ENCODE results near the gene DONSON. TPM values are rescaled to one million over a fixed set of nuclear protein-coding genes. Genes with fewer than 3 reads are reported as not detected.

DONSON gene
- total and polyA plus RNA-seq, 2 of the 8 experiments (the other 6 are each of a cell fraction or from before 2014, with no cell fraction given): 21.9 to 32.5 TPM

DNA sequence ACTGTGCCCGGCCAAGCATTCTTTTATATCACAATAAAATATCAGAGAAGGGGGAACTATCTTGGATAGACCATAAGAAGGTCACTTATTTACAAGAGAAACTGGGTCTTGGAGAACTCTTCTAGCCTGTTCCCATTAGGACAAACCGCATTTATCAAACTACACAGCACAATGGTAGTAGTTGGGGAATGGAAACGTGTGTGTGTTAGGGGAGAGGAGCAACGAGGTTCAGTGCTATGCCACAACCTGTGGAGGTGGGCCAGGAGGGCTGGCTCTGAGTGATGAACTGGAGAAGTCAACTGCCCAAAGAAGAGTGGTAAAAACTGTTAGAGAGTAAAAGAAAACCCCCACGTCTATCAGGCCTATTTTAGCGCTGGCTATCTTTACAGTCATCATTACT lies 1.6 kb downstream of the DONSON start:
- no peak overlapping the region for H2BK5ac ChIP-seq (ENCODE audit: low read depth, low read length)
- peaks cover 2 to 27% (median 3%) of the 10 kb centered on the region in 4 experiments; a peak in 4 of 8 replicates for H3K36me3 ChIP-seq (ENCODE audit: control insufficient read depth in 2 of 4, insufficient read depth in 4 of 4, low read length in 3 of 4)
- ChIA-PET CTCF (ENCODE audit: partially characterized antibody) (no interaction called here), POLR2A (ENCODE audit: partially characterized antibody) (no interaction called here)
- FAIRE-seq: no peak
- H4K8ac ChIP-seq (ENCODE audit: extremely low read depth, insufficient read depth, low read length): no peak overlapping the region
- H2BK20ac ChIP-seq (ENCODE audit: low read length): no peak overlapping the region
- no peak overlapping the region for H2AFZ ChIP-seq (ENCODE audit: low read length)
- no peaks in the 10 kb centered on the region for H3K9me3 ChIP-seq (ENCODE audit: insufficient read depth in 2 of 2, low read depth in 1 of 2, low read length in 1 of 2)
- H3K14ac ChIP-seq (ENCODE audit: insufficient read length): no peak overlapping the region
- H2BK15ac ChIP-seq (ENCODE audit: low read length): no peak overlapping the region
- H3K4me2 ChIP-seq (ENCODE audit: insufficient read depth in 1 of 2, low read depth in 2 of 2, low read length in 2 of 2): peak overlapping the region; percentile 81 to 83; a peak in 3 of 4 replicates
- H3K56ac ChIP-seq (replicated peaks; ENCODE audit: insufficient read length, low read depth, low read length): no peak overlapping the region
- H4K5ac ChIP-seq (ENCODE audit: insufficient read length, low read depth, low read length): no peak overlapping the region
- H3K4ac ChIP-seq (replicated peaks; ENCODE audit: insufficient read length, low read depth, low read length): no peak overlapping the region
- no peak overlapping the region for H2AK5ac ChIP-seq (ENCODE audit: low read depth, low read length)
- H3K4me1 ChIP-seq (replicated peaks in 1 of 4; ENCODE audit: control insufficient read depth in 3 of 4, insufficient read depth in 4 of 4, low read length in 3 of 4): peaks cover 0 to 2% (median under 1%) of the 10 kb centered on the region in 4 experiments; a peak in 2 of 7 replicates
- peak overlapping the region in 1 of 4 experiments; percentile 57; a peak in 2 of 7 replicates for H3K9ac ChIP-seq (replicated peaks in 1 of 4; ENCODE audit: extremely low read depth in 1 of 4, low read depth in 3 of 4, low read length in 3 of 4)
- peaks cover 0 to 23% of the 10 kb centered on the region in 2 experiments; a peak in 2 of 4 replicates for H3K79me2 ChIP-seq (ENCODE audit: control insufficient read depth in 1 of 2, insufficient read depth in 2 of 2, low read length in 2 of 2)
- H3K4me3 ChIP-seq (ENCODE audit: extremely low read depth in 1 of 4, insufficient read depth in 2 of 4, low read depth in 3 of 4, low read length in 4 of 4): peak overlapping the region in 3 of 4 experiments; percentile 66 to 90 (median 88); a peak in 4 of 8 replicates
- H4K20me1 ChIP-seq (replicated peaks in 1 of 2; ENCODE audit: control insufficient read depth in 1 of 2, insufficient read depth in 2 of 2, low read length in 2 of 2): no peaks in the 10 kb centered on the region
- 88% methylated on average over 6 of the region's 6 CpGs; no CpG with 5 or more reads in 1 of the 2 experiments for WGBS, 2 experiments (ENCODE audit: extremely low coverage in 1 of 2, insufficient coverage in 1 of 2, insufficient read length in 1 of 2, insufficient replicate concordance in 2 of 2, low coverage in 1 of 2, low lambda C conversion rate in 2 of 2, missing lambda C conversion rate in 1 of 2)
- H2BK120ac ChIP-seq (replicated peaks; ENCODE audit: low read depth, low read length): no peak overlapping the region
- no peak overlapping the region for H3K23ac ChIP-seq (ENCODE audit: insufficient read length)
- H2BK12ac ChIP-seq (ENCODE audit: low read depth, low read length): no peak overlapping the region; the same call in 1 of the 2 replicates
- no peak for DNase-seq (ENCODE audit: low read depth in 1 of 2, low spot score in 2 of 2)
- H3K27ac ChIP-seq (ENCODE audit: low read depth, low read length): no peak overlapping the region
- TF ChIP-seq TCF12 (IDR thresholded peaks at IDR 0.05; ENCODE audit: low read depth, low read length) (no peak), GTF2F1 (IDR thresholded peaks at IDR 0.05; ENCODE audit: borderline replicate concordance, low read depth, low read length) (no peak), CREB1 (IDR thresholded peaks at IDR 0.05) (no peak), TAF1 (IDR thresholded peaks at IDR 0.05; ENCODE audit: low read depth, low read length) (no peak), RFX5 (IDR thresholded peaks at IDR 0.05; ENCODE audit: borderline replicate concordance, low read depth, low read length) (no peak), POLR2AphosphoS5 (IDR thresholded peaks at IDR 0.05; ENCODE audit: low read depth, low read length) (no peak), EGR1 (IDR thresholded peaks at IDR 0.05; ENCODE audit: borderline replicate concordance, low read depth, low read length) (no peak), POLR2A (IDR thresholded peaks at IDR 0.05; ENCODE audit: control extremely low read depth in 1 of 2, low read depth in 2 of 2, low read length in 2 of 2) (no peak), BACH1 (IDR thresholded peaks at IDR 0.05; ENCODE audit: low read length) (no peak), EZH2 (IDR thresholded peaks at IDR 0.05; ENCODE audit: low read depth, low read length, severe bottlenecking) (no peak), SIX5 (IDR thresholded peaks at IDR 0.05; ENCODE audit: low read depth, low read length) (no peak), ASH2L (IDR thresholded peaks at IDR 0.05; ENCODE audit: low read length) (no peak), YY1 (IDR thresholded peaks at IDR 0.05; ENCODE audit: low read depth, low read length) (no peak), TEAD4 (IDR thresholded peaks at IDR 0.05; ENCODE audit: low read depth, low read length) (no peak), TAF7 (optimal IDR thresholded peaks at IDR 0.05; ENCODE audit: borderline replicate concordance, low read depth, low read length) (no peak), SP2 (IDR thresholded peaks at IDR 0.05; ENCODE audit: low read length) (no peak), KDM5A (IDR thresholded peaks at IDR 0.05; ENCODE audit: low read length) (no peak)
- H4K91ac ChIP-seq (replicated peaks; ENCODE audit: insufficient read length, low read length): no peak overlapping the region
- peaks cover 10% of the 10 kb centered on the region; the same call in 1 of the 2 replicates for H3K23me2 ChIP-seq (ENCODE audit: low read depth, low read length)
- H3K27me3 ChIP-seq (replicated peaks in 1 of 4; ENCODE audit: control insufficient read depth in 3 of 4, extremely low read depth in 1 of 4, insufficient read depth in 3 of 4, low read length in 3 of 4): no peaks in the 10 kb centered on the region
- no peak overlapping the region for H3K18ac ChIP-seq (ENCODE audit: extremely low read depth, low read length)
- H3K79me1 ChIP-seq (ENCODE audit: low read depth, low read length): no peaks in the 10 kb centered on the region
